ENCODE measurements around the gene CABLES1.
"Not testable (repeated sequence)": the region's sequence is repeated elsewhere in the genome, so short reads cannot be mapped to it uniquely, and the experiment has no call there.

CABLES1 gene

GRCh38 chr18:23260926-23261590 lies 125.8 kb downstream of the CABLES1 start:
- H3K9me3 ChIP-seq (ENCODE audit: control insufficient read depth in 1 of 2, low read length in 2 of 2): no peaks in the 10 kb centered on the region
- H3K27ac ChIP-seq (ENCODE audit: low read depth, low read length): no peak overlapping the region
- peaks cover 26 to 34% of the 10 kb centered on the region in 2 donors for H3K4me1 ChIP-seq (ENCODE audit: control insufficient read depth in 1 of 2, insufficient read depth in 2 of 2, low read length in 2 of 2)
- H3K9ac ChIP-seq (ENCODE audit: low read depth in 1 of 2, low read length in 2 of 2): no peak overlapping the region
- no peak overlapping the region for H3K4me3 ChIP-seq (ENCODE audit: low read depth in 1 of 2, low read length in 2 of 2)
- peaks cover 5 to 15% of the 10 kb centered on the region in 2 donors for H3K36me3 ChIP-seq (ENCODE audit: control insufficient read depth in 1 of 2, insufficient read depth in 2 of 2, low read length in 2 of 2)
- H3K27me3 ChIP-seq (ENCODE audit: control insufficient read depth in 1 of 2, insufficient read depth in 2 of 2, low read length in 2 of 2): no peaks in the 10 kb centered on the region

GRCh38 chr18:23263551-23264235 lies 128.4 kb downstream of the CABLES1 start:
- H3K4me3 ChIP-seq (ENCODE audit: low read depth in 1 of 2, low read length in 2 of 2): no peak overlapping the region
- H3K36me3 ChIP-seq (ENCODE audit: control insufficient read depth in 1 of 2, insufficient read depth in 2 of 2, low read length in 2 of 2): no peaks in the 10 kb centered on the region
- H3K27me3 ChIP-seq (ENCODE audit: control insufficient read depth in 1 of 2, insufficient read depth in 2 of 2, low read length in 2 of 2): no peaks in the 10 kb centered on the region
- no peak overlapping the region for H3K9ac ChIP-seq (ENCODE audit: low read depth in 1 of 2, low read length in 2 of 2)
- H3K4me1 ChIP-seq (ENCODE audit: control insufficient read depth in 1 of 2, insufficient read depth in 2 of 2, low read length in 2 of 2): peaks cover 21 to 22% of the 10 kb centered on the region in 2 donors
- no peak overlapping the region for H3K27ac ChIP-seq (ENCODE audit: low read depth, low read length)
- no peaks in the 10 kb centered on the region for H3K9me3 ChIP-seq (ENCODE audit: control insufficient read depth in 1 of 2, low read length in 2 of 2)

- Histone ChIP-seq H3K36me3 (ENCODE audit: control insufficient read depth in 1 of 2, insufficient read depth in 2 of 2, low read length in 2 of 2) (no peaks in the 10 kb centered on the region), H3K4me3 (ENCODE audit: low read depth in 1 of 2, low read length in 2 of 2) (no peak overlapping the region), H3K4me1 (ENCODE audit: control insufficient read depth in 1 of 2, insufficient read depth in 2 of 2, low read length in 2 of 2) (peaks cover 0 to under 1% of the 10 kb centered on the region in 2 donors), H3K27me3 (ENCODE audit: control insufficient read depth in 1 of 2, insufficient read depth in 2 of 2, low read length in 2 of 2) (no peaks in the 10 kb centered on the region), H3K27ac (ENCODE audit: low read depth, low read length) (no peak overlapping the region), H3K9ac (ENCODE audit: low read depth in 1 of 2, low read length in 2 of 2) (no peak overlapping the region), H3K9me3 (ENCODE audit: control insufficient read depth in 1 of 2, low read length in 2 of 2) (peaks cover 8% of the 10 kb centered on the region in 2 donors)
These were observed 130.6 kb downstream of the CABLES1 start for GRCh38 chr18:23265682-23266399.

- H3K36me3 ChIP-seq (ENCODE audit: control insufficient read depth in 1 of 2, insufficient read depth in 2 of 2, low read length in 2 of 2): no peaks in the 10 kb centered on the region
- H3K27me3 ChIP-seq (ENCODE audit: control insufficient read depth in 1 of 2, insufficient read depth in 2 of 2, low read length in 2 of 2): no peaks in the 10 kb centered on the region
- no peak overlapping the region for H3K4me3 ChIP-seq (ENCODE audit: low read depth in 1 of 2, low read length in 2 of 2)
- no peak overlapping the region for H3K9ac ChIP-seq (ENCODE audit: low read depth in 1 of 2, low read length in 2 of 2)
- peaks cover 8% of the 10 kb centered on the region in 2 donors for H3K9me3 ChIP-seq (ENCODE audit: control insufficient read depth in 1 of 2, low read length in 2 of 2)
- no peaks in the 10 kb centered on the region for H3K4me1 ChIP-seq (ENCODE audit: control insufficient read depth in 1 of 2, insufficient read depth in 2 of 2, low read length in 2 of 2)
- no peak overlapping the region for H3K27ac ChIP-seq (ENCODE audit: low read depth, low read length)
These were observed 131.6 kb downstream of the CABLES1 start for GRCh38 chr18:23266717-23267446.

GRCh38 chr18:23267447-23267776 lies 132.1 kb downstream of the CABLES1 start:
- Histone ChIP-seq H3K27ac (ENCODE audit: low read depth, low read length) (no peak overlapping the region), H3K9me3 (ENCODE audit: control insufficient read depth in 1 of 2, low read length in 2 of 2) (peaks cover 8% of the 10 kb centered on the region in 2 donors), H3K4me3 (ENCODE audit: low read depth in 1 of 2, low read length in 2 of 2) (no peak overlapping the region), H3K36me3 (ENCODE audit: control insufficient read depth in 1 of 2, insufficient read depth in 2 of 2, low read length in 2 of 2) (no peaks in the 10 kb centered on the region), H3K9ac (ENCODE audit: low read depth in 1 of 2, low read length in 2 of 2) (no peak overlapping the region), H3K4me1 (ENCODE audit: control insufficient read depth in 1 of 2, insufficient read depth in 2 of 2, low read length in 2 of 2) (no peaks in the 10 kb centered on the region), H3K27me3 (ENCODE audit: control insufficient read depth in 1 of 2, insufficient read depth in 2 of 2, low read length in 2 of 2) (no peaks in the 10 kb centered on the region)

- no peaks in the 10 kb centered on the region for H3K36me3 ChIP-seq (ENCODE audit: control insufficient read depth in 1 of 2, insufficient read depth in 2 of 2, low read length in 2 of 2)
These were observed 133.4 kb downstream of the CABLES1 start for GRCh38 chr18:23268641-23269040.

GRCh38 chr18:23269068-23269467 lies 133.8 kb downstream of the CABLES1 start:
- H3K4me3 ChIP-seq (ENCODE audit: low read depth in 1 of 2, low read length in 2 of 2); H3K4me1 ChIP-seq (ENCODE audit: control insufficient read depth in 1 of 2, insufficient read depth in 2 of 2, low read length in 2 of 2); H3K9ac ChIP-seq (ENCODE audit: low read depth in 1 of 2, low read length in 2 of 2); H3K36me3 ChIP-seq (ENCODE audit: control insufficient read depth in 1 of 2, insufficient read depth in 2 of 2, low read length in 2 of 2); H3K27me3 ChIP-seq (ENCODE audit: control insufficient read depth in 1 of 2, insufficient read depth in 2 of 2, low read length in 2 of 2); H3K9me3 ChIP-seq (ENCODE audit: control insufficient read depth in 1 of 2, low read length in 2 of 2); H3K27ac ChIP-seq (ENCODE audit: low read depth, low read length): not testable (repeated sequence)

More at GRCh38 chr18:23268641-23269040, 133.4 kb downstream of the CABLES1 start:
- no peak overlapping the region for H3K27ac ChIP-seq (ENCODE audit: low read depth, low read length)
- no peak overlapping the region for H3K9ac ChIP-seq (ENCODE audit: low read depth in 1 of 2, low read length in 2 of 2)
- no peaks in the 10 kb centered on the region for H3K27me3 ChIP-seq (ENCODE audit: control insufficient read depth in 1 of 2, insufficient read depth in 2 of 2, low read length in 2 of 2)
- no peaks in the 10 kb centered on the region for H3K4me1 ChIP-seq (ENCODE audit: control insufficient read depth in 1 of 2, insufficient read depth in 2 of 2, low read length in 2 of 2)
- peaks cover 8% of the 10 kb centered on the region in 2 donors for H3K9me3 ChIP-seq (ENCODE audit: control insufficient read depth in 1 of 2, low read length in 2 of 2)
- no peak overlapping the region for H3K4me3 ChIP-seq (ENCODE audit: low read depth in 1 of 2, low read length in 2 of 2)

GRCh38 chr18:23269928-23270327 lies 134.6 kb downstream of the CABLES1 start:
- Histone ChIP-seq H3K36me3 (ENCODE audit: control insufficient read depth in 1 of 2, insufficient read depth in 2 of 2, low read length in 2 of 2) (no peaks in the 10 kb centered on the region), H3K4me3 (ENCODE audit: low read depth in 1 of 2, low read length in 2 of 2) (no peak overlapping the region), H3K27me3 (ENCODE audit: control insufficient read depth in 1 of 2, insufficient read depth in 2 of 2, low read length in 2 of 2) (no peaks in the 10 kb centered on the region), H3K4me1 (ENCODE audit: control insufficient read depth in 1 of 2, insufficient read depth in 2 of 2, low read length in 2 of 2) (no peaks in the 10 kb centered on the region), H3K27ac (ENCODE audit: low read depth, low read length) (no peak overlapping the region), H3K9me3 (ENCODE audit: control insufficient read depth in 1 of 2, low read length in 2 of 2) (peaks cover 8% of the 10 kb centered on the region in 2 donors), H3K9ac (ENCODE audit: low read depth in 1 of 2, low read length in 2 of 2) (no peak overlapping the region)

GRCh38 chr18:23270986-23271680 lies 135.8 kb downstream of the CABLES1 start:
- H3K27me3 ChIP-seq (ENCODE audit: control insufficient read depth in 1 of 2, insufficient read depth in 2 of 2, low read length in 2 of 2): no peaks in the 10 kb centered on the region
- H3K36me3 ChIP-seq (ENCODE audit: control insufficient read depth in 1 of 2, insufficient read depth in 2 of 2, low read length in 2 of 2): no peaks in the 10 kb centered on the region
- H3K9me3 ChIP-seq (ENCODE audit: control insufficient read depth in 1 of 2, low read length in 2 of 2): peaks cover 8% of the 10 kb centered on the region in 2 donors
- no peaks in the 10 kb centered on the region for H3K4me1 ChIP-seq (ENCODE audit: control insufficient read depth in 1 of 2, insufficient read depth in 2 of 2, low read length in 2 of 2)
- no peak overlapping the region for H3K9ac ChIP-seq (ENCODE audit: low read depth in 1 of 2, low read length in 2 of 2)
- no peak overlapping the region for H3K4me3 ChIP-seq (ENCODE audit: low read depth in 1 of 2, low read length in 2 of 2)
- no peak overlapping the region for H3K27ac ChIP-seq (ENCODE audit: low read depth, low read length)
